GM13976 (cell line): ENCODE data around the gene WTAP.
"Not testable (repeated sequence)": the region's sequence is repeated elsewhere in the genome, so short reads cannot be mapped to it uniquely, and the experiment has no call there.

Experiments
- DNase-seq: peaks from one replicate; pipeline ENCODE4 v3.0.0; 2012; ENCODE audit warnings: low spot score
- in situ Hi-C: fragments of 300-500 bp; cut with MboI; formaldehyde crosslinking; loops from one replicate; pipeline ENCODE4 v1.12.0; 2022; ENCODE audit warnings: low sequenced_read_pairs, mixed read lengths, inconsistent platforms; ENCODE audit not compliant: unreplicated experiment
- TF ChIP-seq, protein P1 (sequence below): IDR thresholded peaks from 2 replicates; pipeline ENCODE4 v1.5.1; 2012; ENCODE audit warnings: borderline replicate concordance, mild to moderate bottlenecking; ENCODE audit not compliant: insufficient read depth; ENCODE audit errors: extremely low read depth, missing control alignments, control extremely low read depth

WTAP gene

DNA sequence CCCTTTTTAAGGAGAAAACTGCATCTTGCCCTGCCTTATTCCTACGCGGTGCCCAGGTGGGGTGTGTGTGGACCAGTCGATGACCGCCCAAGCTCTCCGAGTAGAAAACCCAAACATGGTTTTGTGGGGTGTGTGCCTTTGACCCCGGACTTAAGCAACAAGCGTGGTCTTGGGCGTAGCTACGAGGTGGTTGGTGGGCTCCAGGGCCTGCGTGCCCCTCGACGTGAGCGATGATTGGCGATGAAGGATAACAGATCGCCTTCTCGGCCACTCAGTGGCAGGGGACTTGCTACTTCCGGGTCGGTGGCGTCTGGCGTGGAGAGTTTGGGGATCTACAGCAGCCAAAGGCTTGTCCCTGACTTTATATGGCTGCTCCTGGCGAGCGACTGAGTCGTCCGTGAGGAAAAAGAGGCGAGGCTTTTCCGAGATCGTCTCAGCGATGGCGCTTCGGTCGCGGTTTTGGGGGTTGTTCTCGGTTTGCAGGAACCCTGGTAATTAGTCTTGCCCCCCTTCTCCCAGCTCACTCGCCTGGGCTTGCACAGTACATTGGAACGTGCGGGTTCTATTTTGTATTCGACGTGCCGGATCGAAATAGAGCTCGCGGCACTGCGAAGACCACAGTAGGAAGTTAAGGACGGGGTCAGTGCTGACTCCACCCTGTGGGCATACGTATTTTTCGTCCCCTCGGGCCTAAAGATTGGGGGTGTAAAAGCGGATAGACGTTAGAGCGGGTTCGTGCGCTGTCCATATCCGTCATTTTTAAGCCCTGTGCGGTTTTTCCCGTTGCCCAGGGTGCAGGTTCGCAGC lies 63.0 kb downstream of the WTAP start, which contains the start of gene MRPL18:
Gene MRPL18, plus strand, starts transcription at position 319 of the 807 bp plus-strand sequence. Its CDS starts 121 bp downstream, at position 440.
- TF ChIP-seq, protein P1, sequence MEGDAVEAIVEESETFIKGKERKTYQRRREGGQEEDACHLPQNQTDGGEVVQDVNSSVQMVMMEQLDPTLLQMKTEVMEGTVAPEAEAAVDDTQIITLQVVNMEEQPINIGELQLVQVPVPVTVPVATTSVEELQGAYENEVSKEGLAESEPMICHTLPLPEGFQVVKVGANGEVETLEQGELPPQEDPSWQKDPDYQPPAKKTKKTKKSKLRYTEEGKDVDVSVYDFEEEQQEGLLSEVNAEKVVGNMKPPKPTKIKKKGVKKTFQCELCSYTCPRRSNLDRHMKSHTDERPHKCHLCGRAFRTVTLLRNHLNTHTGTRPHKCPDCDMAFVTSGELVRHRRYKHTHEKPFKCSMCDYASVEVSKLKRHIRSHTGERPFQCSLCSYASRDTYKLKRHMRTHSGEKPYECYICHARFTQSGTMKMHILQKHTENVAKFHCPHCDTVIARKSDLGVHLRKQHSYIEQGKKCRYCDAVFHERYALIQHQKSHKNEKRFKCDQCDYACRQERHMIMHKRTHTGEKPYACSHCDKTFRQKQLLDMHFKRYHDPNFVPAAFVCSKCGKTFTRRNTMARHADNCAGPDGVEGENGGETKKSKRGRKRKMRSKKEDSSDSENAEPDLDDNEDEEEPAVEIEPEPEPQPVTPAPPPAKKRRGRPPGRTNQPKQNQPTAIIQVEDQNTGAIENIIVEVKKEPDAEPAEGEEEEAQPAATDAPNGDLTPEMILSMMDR = no peak
- in situ Hi-C loops = no loop called here
- DNase-seq = peak; percentile 93

DNA sequence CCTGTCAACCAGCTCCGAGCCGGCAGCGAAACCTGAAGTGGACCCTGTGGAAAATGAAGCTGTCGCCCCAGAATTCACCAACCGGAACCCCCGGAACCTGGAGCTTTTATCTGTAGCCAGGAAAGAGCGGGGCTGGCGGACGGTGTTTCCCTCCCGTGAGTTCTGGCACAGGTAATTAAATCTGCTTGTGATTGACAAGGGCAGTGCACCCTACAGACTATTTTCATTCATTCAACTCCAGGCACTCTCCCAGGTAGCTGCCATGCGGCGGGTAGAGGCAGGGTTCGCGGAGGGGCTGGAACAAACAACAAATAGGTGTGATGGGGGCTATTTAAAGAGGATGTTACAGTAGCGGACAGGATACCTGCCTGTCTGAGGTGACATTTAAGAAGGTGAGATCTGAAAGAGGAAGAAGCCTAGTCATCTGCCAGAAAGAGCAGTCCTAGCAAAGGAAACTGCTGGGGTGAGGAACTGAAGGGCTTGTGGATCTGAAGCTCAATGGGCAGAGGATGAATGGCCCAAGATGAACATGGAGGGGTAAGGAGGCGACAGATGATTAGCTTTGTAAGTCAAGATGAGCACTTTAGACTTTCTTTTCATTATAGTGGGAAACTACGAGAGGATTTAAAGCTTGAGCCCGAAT lies 63.8 kb downstream of the WTAP start:
- TF ChIP-seq, protein P1 = no peak
- no peak for DNase-seq
- in situ Hi-C loops = no loop called here

DNA sequence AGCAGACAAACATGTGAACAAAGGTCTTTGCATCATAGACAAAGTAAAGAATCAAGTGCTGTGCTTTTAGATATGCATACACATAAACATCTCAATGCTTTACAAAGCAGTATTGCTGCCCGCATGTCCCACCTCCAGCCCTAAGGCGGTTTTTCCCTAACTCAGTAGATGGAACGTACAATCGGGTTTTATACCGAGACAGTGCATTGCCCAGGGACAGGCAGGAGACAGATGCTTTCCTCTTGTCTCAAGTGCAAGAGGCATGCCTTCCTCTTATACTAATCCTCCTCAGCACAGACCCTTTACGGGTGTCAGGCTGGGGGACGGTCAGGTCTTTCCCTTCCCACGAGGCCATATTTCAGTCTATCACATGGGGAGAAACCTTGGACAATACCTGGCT lies 67.7 kb downstream of the WTAP start:
- DNase-seq, in situ Hi-C loops: not testable (repeated sequence)

DNA sequence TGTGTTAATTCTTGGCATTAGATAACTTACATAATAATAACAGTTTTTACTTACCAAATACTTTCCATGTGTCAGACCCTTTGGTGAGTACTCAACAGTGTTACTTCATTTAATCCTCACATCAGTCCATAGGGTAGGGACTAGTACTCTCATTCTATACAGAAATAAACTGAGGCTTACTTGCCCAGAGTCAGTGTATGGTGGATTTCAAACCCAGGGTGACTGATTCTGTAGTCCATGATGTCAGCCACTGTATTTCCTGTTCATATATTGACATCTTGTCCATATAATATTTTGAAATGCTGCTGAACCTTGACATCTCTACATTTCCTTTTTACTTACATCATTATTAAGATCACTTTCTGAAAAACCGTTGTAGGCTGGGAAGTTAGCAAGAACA lies 70.2 kb downstream of the WTAP start:
- in situ Hi-C loops = no loop called here
- no peak for DNase-seq
- TF ChIP-seq, protein P1 = no peak

DNA sequence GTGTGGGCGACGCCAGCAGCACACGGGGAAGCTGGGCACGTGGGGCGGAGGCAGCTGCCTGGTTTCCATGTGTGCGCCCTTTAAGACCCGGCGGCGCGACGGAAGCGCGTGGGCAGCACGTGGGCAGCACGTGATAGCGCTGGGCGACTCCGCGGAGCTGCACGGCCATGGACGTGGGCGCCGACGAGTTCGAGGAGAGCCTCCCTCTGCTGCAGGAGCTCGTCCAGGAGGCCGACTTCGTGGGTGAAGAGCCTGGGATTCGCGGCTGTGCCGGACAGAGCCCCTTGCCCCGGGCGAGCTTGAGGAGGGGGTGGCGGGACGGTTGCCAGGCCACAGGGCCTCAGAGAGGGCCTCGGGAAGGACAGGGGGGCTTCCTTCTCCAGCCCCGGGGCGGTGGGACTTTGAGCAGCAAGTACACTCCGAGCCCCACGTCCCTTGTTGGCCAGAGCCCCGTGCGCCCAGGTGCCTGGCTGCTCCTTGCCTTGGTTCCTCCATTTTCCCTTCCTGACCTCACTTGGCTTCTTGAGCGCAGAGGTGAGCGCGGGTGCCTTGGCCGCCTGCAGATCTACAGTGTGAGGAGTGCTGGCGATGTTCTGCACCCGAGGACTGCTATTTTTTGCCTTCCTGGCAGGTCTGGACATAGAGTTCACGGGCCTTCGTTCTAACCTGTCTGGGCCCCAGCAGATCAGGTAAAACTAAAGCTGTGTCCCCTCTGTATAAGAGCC lies 73.0 kb downstream of the WTAP start, which contains the start of gene PNLDC1:
Gene PNLDC1, plus strand, starts transcription at position 136 of the 725 bp plus-strand sequence. Its CDS starts 32 bp downstream, at position 168.
- DNase-seq = no peak
- TF ChIP-seq, protein P1 = no peak
- in situ Hi-C loops = no loop called here

DNA sequence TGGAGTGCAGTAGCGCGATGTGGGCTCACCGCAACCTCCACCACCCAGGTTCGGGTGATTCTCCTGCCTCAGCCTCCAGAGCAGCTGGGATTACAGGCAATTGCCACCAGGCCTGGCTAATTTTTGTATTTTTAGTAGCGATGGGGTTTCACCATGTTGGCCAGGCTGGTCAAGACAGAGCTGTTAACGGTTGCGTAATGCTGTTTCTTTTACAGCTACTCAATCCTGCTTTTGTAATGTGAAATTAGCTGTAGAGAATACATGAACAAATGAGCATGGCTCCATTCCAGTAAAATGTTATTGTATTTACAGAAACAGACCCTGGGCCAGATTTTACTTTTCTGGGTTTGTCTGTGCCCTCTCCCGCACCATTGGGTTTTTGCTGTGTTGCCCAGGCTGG lies 74.6 kb downstream of the WTAP start:
- TF ChIP-seq, protein P1 = no peak
- no peak for DNase-seq
- in situ Hi-C loops = no loop called here
